H1 (cell line): Measurements from ENCODE around the gene DHRS7B. TPM values are rescaled to one million over a fixed set of nuclear protein-coding genes. Genes with fewer than 3 reads are reported as not detected.
"Not testable (repeated sequence)": the region's sequence is repeated elsewhere in the genome, so short reads cannot be mapped to it uniquely, and the experiment has no call there.

Source experiments
- CTCF ChIA-PET: fragments of 300-600 bp; sonication (Branson Sonifier 250); formaldehyde crosslinking; loops from one replicate; lab custom pipeline; 2021; ENCODE audit not compliant: partially characterized antibody; lab: Charles Lee
- POLR2A ChIA-PET: fragments of 300-600 bp; sonication (Branson Sonifier 250); formaldehyde crosslinking; loops from one replicate; lab custom pipeline; 2021; ENCODE audit warnings: inconsistent platforms; ENCODE audit not compliant: partially characterized antibody; lab: Charles Lee
- DNase-seq, 2 experiments: peaks; one replicate each; pipeline versions ENCODE4 v3.0.0 to v3.0.0-alpha.2; 2010 to 2022; ENCODE audit warnings: low spot score in 2 of 2, low read depth in 1 of 2, mixed read lengths in 1 of 2
- FAIRE-seq: peaks from 2 replicates; lab custom pipeline; 2011; peaks lifted over from hg19 to GRCh38; lab: Jason Lieb, UNC
- H2AFZ ChIP-seq: 2 replicates; pipeline ENCODE4 v1.8.1; 2012; ENCODE audit warnings: low read length, inconsistent platforms
- H2AK5ac ChIP-seq: 2 replicates; pipeline ENCODE4 v1.6.1; 2013; ENCODE audit warnings: low read depth, low read length
- H2BK120ac ChIP-seq: replicated peaks from 2 replicates; pipeline ENCODE3; 2013; ENCODE audit warnings: low read depth, low read length, inconsistent platforms
- H2BK12ac ChIP-seq: 2 replicates; pipeline ENCODE4 v1.6.1; 2013; ENCODE audit warnings: low read depth, low read length
- H2BK15ac ChIP-seq: 2 replicates; pipeline ENCODE4 v1.6.1; 2013; ENCODE audit warnings: low read length
- H2BK20ac ChIP-seq: 2 replicates; pipeline ENCODE4 v1.6.1; 2013; ENCODE audit warnings: low read length
- H2BK5ac ChIP-seq: 2 replicates; pipeline ENCODE4 v1.6.1; 2013; ENCODE audit warnings: low read depth, low read length
- H3K14ac ChIP-seq: 2 replicates; pipeline ENCODE4 v1.6.1; 2013; ENCODE audit warnings: inconsistent platforms; ENCODE audit not compliant: insufficient read length
- H3K18ac ChIP-seq: 2 replicates; pipeline ENCODE4 v1.6.1; 2013; ENCODE audit warnings: low read length; ENCODE audit errors: extremely low read depth
- H3K23ac ChIP-seq: 2 replicates; pipeline ENCODE4 v1.6.1; 2013; ENCODE audit warnings: inconsistent platforms; ENCODE audit not compliant: insufficient read length
- H3K23me2 ChIP-seq: 2 replicates; pipeline ENCODE4 v1.6.1; 2013; ENCODE audit warnings: low read depth, low read length
- H3K27ac ChIP-seq: 2 replicates; pipeline ENCODE4 v1.6.1; 2011; ENCODE audit warnings: low read depth, low read length, inconsistent platforms
- H3K27me3 ChIP-seq, 4 experiments: replicated peaks in 1 of 4; 1 replicate in 1 of 4; 2 replicates in 3 of 4; pipeline versions ENCODE4 v1.6.1 to v1.8.1; 2011 to 2013; ENCODE audit warnings: low read length in 3 of 4, mild to moderate bottlenecking in 3 of 4, inconsistent platforms in 2 of 4, mixed read lengths in 2 of 4, moderate library complexity in 1 of 4; ENCODE audit not compliant: control insufficient read depth in 3 of 4, insufficient read depth in 3 of 4; ENCODE audit errors: extremely low read depth in 1 of 4
- H3K36me3 ChIP-seq, 4 experiments: 2 replicates each; pipeline versions ENCODE4 v1.6.1 to v1.8.1; 2011 to 2013; ENCODE audit warnings: mild to moderate bottlenecking in 4 of 4, low read length in 3 of 4, moderate library complexity in 2 of 4, control low read depth in 1 of 4, inconsistent platforms in 1 of 4; ENCODE audit not compliant: insufficient read depth in 4 of 4, control insufficient read depth in 2 of 4
- H3K4ac ChIP-seq: replicated peaks from 2 replicates; pipeline ENCODE3; 2013; ENCODE audit warnings: low read length, low read depth, mixed read lengths, inconsistent platforms; ENCODE audit not compliant: insufficient read length
- H3K4me1 ChIP-seq, 4 experiments: replicated peaks in 1 of 4; 1 replicate in 1 of 4; 2 replicates in 3 of 4; pipeline versions ENCODE4 v1.6.1 to v1.8.1; 2011 to 2013; ENCODE audit warnings: low read length in 3 of 4, inconsistent platforms in 2 of 4, mixed read lengths in 1 of 4; ENCODE audit not compliant: insufficient read depth in 4 of 4, control insufficient read depth in 3 of 4
- H3K4me2 ChIP-seq, 2 experiments: 2 replicates each; pipeline versions ENCODE4 v1.6.1 to v1.8.1; 2011 to 2013; ENCODE audit warnings: low read depth in 2 of 2, low read length in 2 of 2, control low read depth in 1 of 2, inconsistent platforms in 1 of 2, mild to moderate bottlenecking in 1 of 2; ENCODE audit not compliant: insufficient read depth in 1 of 2
- H3K4me3 ChIP-seq, 4 experiments: fragments of 200-600, 300-600 bp in 1 of 4; sonication (generic), shearing (Covaris generic), sonication (Bioruptor Twin) in 1 of 4; 2 replicates each; pipeline versions ENCODE4 v1.5.1 to v1.8.1; 2011 to 2016; ENCODE audit warnings: low read length in 4 of 4, low read depth in 3 of 4, control low read depth in 2 of 4, inconsistent platforms in 2 of 4, mild to moderate bottlenecking in 2 of 4, mixed read lengths in 1 of 4, moderate library complexity in 1 of 4; ENCODE audit not compliant: insufficient read depth in 2 of 4; ENCODE audit errors: extremely low read depth in 1 of 4
- H3K56ac ChIP-seq: replicated peaks from 2 replicates; pipeline ENCODE3; 2013; ENCODE audit warnings: low read depth, mild to moderate bottlenecking, mixed read lengths, low read length, inconsistent platforms; ENCODE audit not compliant: insufficient read length
- H3K79me1 ChIP-seq: 2 replicates; pipeline ENCODE4 v1.6.1; 2013; ENCODE audit warnings: low read depth, low read length, control low read depth
- H3K79me2 ChIP-seq, 2 experiments: 2 replicates each; pipeline versions ENCODE4 v1.6.1 to v1.8.1; 2012 to 2013; ENCODE audit warnings: low read length in 2 of 2, mild to moderate bottlenecking in 2 of 2, inconsistent platforms in 1 of 2; ENCODE audit not compliant: insufficient read depth in 2 of 2, control insufficient read depth in 1 of 2
- H3K9ac ChIP-seq, 4 experiments: replicated peaks in 1 of 4; 1 replicate in 1 of 4; 2 replicates in 3 of 4; pipeline versions ENCODE4 v1.6.1 to v1.8.1; 2011 to 2013; ENCODE audit warnings: low read depth in 3 of 4, low read length in 3 of 4, control low read depth in 2 of 4, mild to moderate bottlenecking in 2 of 4, moderate library complexity in 2 of 4, inconsistent platforms in 1 of 4; ENCODE audit errors: extremely low read depth in 1 of 4
- H3K9me3 ChIP-seq, 2 experiments: 2 replicates each; pipeline versions ENCODE4 v1.6.1 to v1.8.1; 2012 to 2013; ENCODE audit warnings: mild to moderate bottlenecking in 2 of 2, moderate library complexity in 2 of 2, control low read depth in 1 of 2, inconsistent platforms in 1 of 2, low read depth in 1 of 2, low read length in 1 of 2, mixed read lengths in 1 of 2; ENCODE audit not compliant: insufficient read depth in 2 of 2
- H4K20me1 ChIP-seq, 2 experiments: replicated peaks in 1 of 2; 2 replicates each; pipeline versions ENCODE3 to v1.8.1; 2011 to 2013; ENCODE audit warnings: inconsistent platforms in 2 of 2, low read length in 2 of 2, mild to moderate bottlenecking in 1 of 2; ENCODE audit not compliant: insufficient read depth in 2 of 2, control insufficient read depth in 1 of 2
- H4K5ac ChIP-seq: 2 replicates; pipeline ENCODE4 v1.6.1; 2013; ENCODE audit warnings: low read length, low read depth, mixed read lengths, inconsistent platforms; ENCODE audit not compliant: insufficient read length
- H4K8ac ChIP-seq: 2 replicates; pipeline ENCODE4 v1.8.0; 2013; ENCODE audit warnings: mild to moderate bottlenecking, moderate library complexity, low read length, inconsistent platforms; ENCODE audit not compliant: insufficient read depth; ENCODE audit errors: extremely low read depth
- H4K91ac ChIP-seq: replicated peaks from 2 replicates; pipeline ENCODE3; 2013; ENCODE audit warnings: low read length, mixed read lengths, inconsistent platforms; ENCODE audit not compliant: insufficient read length
- CTCF ChIP-seq, 3 experiments: IDR thresholded peaks; 1 replicate in 2 of 3; 2 replicates in 1 of 3; pipeline versions ENCODE4 v1.5.1 to v1.6.1; 2011; ENCODE audit warnings: low read length in 3 of 3, mild to moderate bottlenecking in 3 of 3, inconsistent platforms in 2 of 3, low read depth in 1 of 3, moderate library complexity in 1 of 3; ENCODE audit not compliant: insufficient read depth in 1 of 3; ENCODE audit errors: control extremely low read depth in 1 of 3
- EZH2 ChIP-seq: fragments of 200-600 bp; sonication (generic); IDR thresholded peaks from 2 replicates; pipeline ENCODE4 v1.7.1; 2012; ENCODE audit warnings: low read depth, mild to moderate bottlenecking, moderate library complexity, low read length, inconsistent platforms; ENCODE audit not compliant: severe bottlenecking
- RXRA ChIP-seq: IDR thresholded peaks from 2 replicates; pipeline ENCODE4 v1.6.1; 2011; ENCODE audit warnings: low read depth, mild to moderate bottlenecking, low read length, moderate library complexity; ENCODE audit not compliant: insufficient read depth
- SIRT6 ChIP-seq: IDR thresholded peaks from one replicate; pipeline ENCODE4 v1.7.1; 2012; ENCODE audit warnings: low read length, inconsistent platforms
- WGBS, 2 experiments: shearing (Covaris generic) in 1 of 2; methylation state at CpG; one replicate each; pipeline versions ENCODE4 v1.1.6 to v1.1.7; 2013 to 2015; ENCODE audit warnings: low lambda C conversion rate in 2 of 2, mixed read lengths in 2 of 2, inconsistent platforms in 1 of 2, low coverage in 1 of 2, missing lambda C conversion rate in 1 of 2; ENCODE audit not compliant: insufficient replicate concordance in 2 of 2, insufficient coverage in 1 of 2, insufficient read length in 1 of 2; ENCODE audit errors: extremely low coverage in 1 of 2, missing lambda C conversion rate in 1 of 2; 5-methylcytosine and 5-hydroxymethylcytosine counted together
- polyA plus RNA-seq, 7 experiments: library from polyadenylated mRNA; depleted of rRNA in 3 of 7; stranded (reverse) in 5 of 7; unstranded in 2 of 7; fragments of >200 nt in 5 of 7; fragments of 200-250 nt in 2 of 7; gene quantifications; 1 replicate in 5 of 7; 2 replicates in 1 of 7; 4 replicates in 1 of 7; pipeline versions ENCODE4 v1.2.1 to v1.2.3, GENCODE V29; 2011 to 2013; ENCODE audit warnings: missing spikeins in 2 of 7, mixed read lengths in 2 of 7
- total RNA-seq: library from RNA; stranded (reverse); fragmentation: NEBNext Ultra II Directional; extraction: Animal tissue kit (Norgen Biotek cat#: 25700); gene quantifications from 2 replicates; pipeline ENCODE4 v1.2.1, GENCODE V29; 2021

The DHRS7B gene
- total and polyA plus RNA-seq, 2 of the 8 experiments (the other 6 are each of a cell fraction or from before 2014, with no cell fraction given) = 11.0 to 27.9 TPM

GRCh38 chr17:21082001-21082436 lies 44.7 kb upstream of the DHRS7B start (continued):
- no peak for TF ChIP-seq RXRA
- TF ChIP-seq EZH2 = no peak
- TF ChIP-seq SIRT6 = no peak
- no peak for TF ChIP-seq CTCF (IDR thresholded peaks at IDR 0.05; ENCODE audit: control extremely low read depth in 1 of 3, insufficient read depth in 1 of 3, low read depth in 1 of 3, low read length in 3 of 3)

GRCh38 chr17:21085280-21085679 lies 41.5 kb upstream of the DHRS7B start:
- H3K4me1 ChIP-seq, H3K4me3 ChIP-seq, POLR2A ChIA-PET, H2BK12ac ChIP-seq, H3K36me3 ChIP-seq, H4K91ac ChIP-seq, H3K23me2 ChIP-seq, H4K5ac ChIP-seq, H3K9ac ChIP-seq, H3K56ac ChIP-seq, H2AFZ ChIP-seq, H3K79me2 ChIP-seq, H3K27me3 ChIP-seq, H3K79me1 ChIP-seq, H2BK120ac ChIP-seq, H3K4ac ChIP-seq, H2BK15ac ChIP-seq, FAIRE-seq, H3K27ac ChIP-seq, H3K9me3 ChIP-seq, H4K20me1 ChIP-seq, DNase-seq, H3K23ac ChIP-seq, H2AK5ac ChIP-seq, H3K14ac ChIP-seq, H3K18ac ChIP-seq, H3K4me2 ChIP-seq, H2BK5ac ChIP-seq, H4K8ac ChIP-seq, H2BK20ac ChIP-seq: not testable (repeated sequence)
- 81% methylated on average over 1 of the region's 1 CpG; no CpG with 5 or more reads in 1 of the 2 experiments for WGBS, 2 experiments
- CTCF ChIA-PET = interaction anchor here (0.8 to 2.0 kb wide), 5 partner anchors 9 to 34 kb away, joined by 3 to 11 read pairs (median 3); no protein-coding TSS in a partner anchor
